Measurements from ENCODE around the gene SCPEP1. TPM values are rescaled to one million over a fixed set of nuclear protein-coding genes. Genes with fewer than 3 reads are reported as not detected.

The SCPEP1 gene, protein sequence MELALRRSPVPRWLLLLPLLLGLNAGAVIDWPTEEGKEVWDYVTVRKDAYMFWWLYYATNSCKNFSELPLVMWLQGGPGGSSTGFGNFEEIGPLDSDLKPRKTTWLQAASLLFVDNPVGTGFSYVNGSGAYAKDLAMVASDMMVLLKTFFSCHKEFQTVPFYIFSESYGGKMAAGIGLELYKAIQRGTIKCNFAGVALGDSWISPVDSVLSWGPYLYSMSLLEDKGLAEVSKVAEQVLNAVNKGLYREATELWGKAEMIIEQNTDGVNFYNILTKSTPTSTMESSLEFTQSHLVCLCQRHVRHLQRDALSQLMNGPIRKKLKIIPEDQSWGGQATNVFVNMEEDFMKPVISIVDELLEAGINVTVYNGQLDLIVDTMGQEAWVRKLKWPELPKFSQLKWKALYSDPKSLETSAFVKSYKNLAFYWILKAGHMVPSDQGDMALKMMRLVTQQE
- total RNA-seq = 31.9 and 36.4 TPM in 2 replicates

DNA sequence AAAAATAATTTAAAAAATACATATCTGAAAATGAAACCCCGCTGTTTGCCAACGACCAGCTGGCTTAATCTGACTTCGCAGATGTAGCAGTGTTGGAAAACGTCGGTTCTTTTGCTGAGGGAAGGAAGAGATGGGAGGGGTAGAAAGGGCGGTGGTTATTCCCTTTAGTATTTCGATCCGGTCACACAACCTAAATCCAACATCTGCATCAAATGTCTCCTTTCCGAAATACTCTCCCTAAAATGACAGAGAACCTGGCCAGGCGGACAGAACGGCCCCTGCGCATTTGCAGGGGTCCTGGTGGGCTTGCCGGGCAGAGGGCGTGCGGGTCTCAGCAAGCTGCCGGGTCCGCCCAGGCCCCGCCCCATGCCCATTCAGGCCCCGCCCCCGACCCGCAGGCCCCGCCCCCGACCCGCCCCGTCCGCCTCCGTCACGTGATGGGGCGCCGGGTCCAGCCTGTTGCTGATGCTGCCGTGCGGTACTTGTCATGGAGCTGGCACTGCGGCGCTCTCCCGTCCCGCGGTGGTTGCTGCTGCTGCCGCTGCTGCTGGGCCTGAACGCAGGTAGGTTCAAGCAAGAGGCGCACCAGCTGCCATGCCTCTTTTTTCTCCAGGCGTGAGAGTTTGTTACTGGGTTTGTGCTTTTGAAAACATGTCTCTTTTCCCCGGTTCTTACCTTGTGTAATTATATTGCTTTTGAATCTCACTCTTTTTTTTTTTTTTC, at the start of gene SCPEP1:
SCPEP1 (plus strand) TSS at position 459 of the 723 bp plus-strand sequence; CDS start at position 488, 29 bp downstream.

GRCh38 chr17:56960596-56961538, 17.1 kb upstream of the SCPEP1 start, which contains the start of gene COIL:
COIL (minus strand) TSS chr17:56961050; CDS start chr17:56961019, 31 bp downstream.

Other genes starting within 250 kb of the SCPEP1 start
- 3.1 and 6.0 TPM in 2 replicates for gene C17orf67, start 144.2 kb upstream of the SCPEP1 start, total RNA-seq
- gene DGKE, start 144.0 kb upstream of the SCPEP1 start, total RNA-seq = 10.0 and 14.3 TPM in 2 replicates
- gene TRIM25, start 64.1 kb upstream of the SCPEP1 start, total RNA-seq = 24.3 and 36.1 TPM in 2 replicates
- 12.7 and 15.5 TPM in 2 replicates for gene COIL, start 17.1 kb upstream of the SCPEP1 start, total RNA-seq
- 19.9 and 23.5 TPM in 2 replicates for gene AKAP1, start 107.1 kb downstream of the SCPEP1 start, total RNA-seq